ENCODE measurements around the gene AKNA.

GRCh38 chr9:114350636-114351401, 37.0 kb downstream of the AKNA start:
- no peak for TF ChIP-seq POLR2AphosphoS5 (IDR thresholded peaks at IDR 0.05)
- no peak for TF ChIP-seq MXI1 (conservative IDR thresholded peaks at IDR 0.05; ENCODE audit: poor library complexity, severe bottlenecking)
